ENCODE results near the gene ZNF624.

The ZNF624 gene

DNA sequence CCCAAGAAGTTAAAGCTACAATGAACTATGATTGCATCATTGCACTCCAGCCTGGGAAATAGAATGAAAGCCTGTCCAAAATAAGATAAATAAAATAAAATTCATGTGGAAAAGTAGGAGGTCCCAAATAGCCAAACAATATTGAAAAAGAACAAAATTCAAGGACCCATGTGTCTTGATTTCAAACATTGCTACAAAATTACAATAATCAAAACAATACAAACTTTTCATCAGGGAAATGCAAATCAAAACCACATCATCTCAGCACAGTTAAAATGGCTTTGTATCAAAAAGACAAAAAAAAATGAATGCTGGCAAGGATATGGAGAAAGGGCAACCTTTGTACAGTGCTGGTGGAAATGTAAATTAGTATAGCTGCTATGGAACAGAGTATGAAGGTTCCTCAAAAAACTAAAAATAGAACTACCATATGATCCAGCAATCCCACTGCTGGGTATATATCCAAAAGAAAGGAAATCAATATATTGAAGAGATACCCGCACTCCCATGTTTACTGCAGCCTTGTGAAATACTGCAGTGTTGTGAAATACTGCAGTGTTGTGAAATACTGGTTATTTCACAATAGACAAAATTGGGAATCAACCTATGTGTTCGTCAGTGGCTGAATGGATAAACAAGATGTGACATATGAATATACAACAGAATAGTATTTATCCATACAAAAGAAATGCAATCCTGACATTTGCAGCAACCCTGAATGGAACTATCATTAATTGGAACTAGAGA, 60.1 kb downstream of the ZNF624 start:
- DNase-seq (ENCODE audit: low read depth), result no peak

DNA sequence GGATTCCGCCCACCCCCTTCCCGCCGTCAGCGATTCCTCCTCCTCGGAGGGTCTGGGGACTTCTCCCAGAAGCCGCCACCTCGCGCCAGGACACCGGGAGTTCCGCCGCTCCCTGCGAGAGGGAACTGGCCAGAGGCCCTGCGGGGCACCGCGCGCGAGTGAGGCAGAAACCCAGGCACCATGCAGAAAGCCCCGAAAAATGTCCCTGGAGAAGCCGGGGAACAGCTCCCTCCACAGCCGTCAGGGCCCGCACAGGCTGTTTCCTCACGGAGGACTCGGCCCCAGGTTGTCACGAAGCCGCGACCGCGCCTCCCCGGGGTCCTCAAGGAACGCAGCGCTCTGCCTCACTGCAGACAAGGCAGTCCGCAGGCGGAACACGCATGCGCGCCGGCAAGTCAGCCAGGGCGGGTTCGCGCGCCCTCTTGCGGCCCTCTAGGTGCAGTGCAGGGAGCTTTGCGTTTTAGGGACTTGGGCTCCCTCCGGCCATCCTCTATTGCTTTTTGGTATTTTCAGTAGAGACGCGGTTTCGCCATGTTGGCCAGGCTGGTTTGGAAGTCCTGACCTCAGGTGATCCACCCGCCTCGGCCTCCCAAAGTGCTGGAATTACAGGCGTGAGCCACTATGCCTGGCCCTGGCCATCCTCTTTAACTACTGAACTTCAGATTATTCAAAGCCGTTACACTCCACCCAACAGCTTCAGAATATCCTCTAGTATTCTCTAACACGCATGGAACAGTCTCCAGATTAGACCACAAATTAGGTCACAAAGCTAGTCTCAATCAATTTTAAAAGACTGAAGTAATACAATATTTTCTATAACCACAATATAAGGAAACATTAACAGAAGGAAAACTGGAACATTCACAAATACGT, 64.3 kb downstream of the ZNF624 start:
- DNase-seq (ENCODE audit: low read depth), result peak; percentile 87

DNA sequence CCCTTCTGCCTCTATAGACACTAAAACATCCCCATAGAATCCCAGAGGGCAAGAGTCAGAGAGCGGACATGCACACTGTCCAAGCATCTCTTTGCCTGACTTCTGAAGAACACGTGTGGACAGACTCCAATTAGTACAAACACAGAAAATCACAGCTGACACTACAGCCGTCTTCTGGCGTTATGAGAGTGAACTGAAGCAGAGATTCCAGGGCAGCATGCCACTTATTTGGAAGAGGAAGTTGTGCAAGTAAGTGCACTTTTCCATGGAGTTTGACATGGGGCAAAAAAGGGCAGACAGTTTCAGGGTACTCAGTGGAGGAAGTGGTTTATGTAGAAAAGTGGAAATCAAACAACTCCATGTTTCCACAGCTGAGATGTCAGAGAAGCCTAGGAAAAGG, 67.9 kb downstream of the ZNF624 start:
- no peak for DNase-seq (ENCODE audit: low read depth)

DNA sequence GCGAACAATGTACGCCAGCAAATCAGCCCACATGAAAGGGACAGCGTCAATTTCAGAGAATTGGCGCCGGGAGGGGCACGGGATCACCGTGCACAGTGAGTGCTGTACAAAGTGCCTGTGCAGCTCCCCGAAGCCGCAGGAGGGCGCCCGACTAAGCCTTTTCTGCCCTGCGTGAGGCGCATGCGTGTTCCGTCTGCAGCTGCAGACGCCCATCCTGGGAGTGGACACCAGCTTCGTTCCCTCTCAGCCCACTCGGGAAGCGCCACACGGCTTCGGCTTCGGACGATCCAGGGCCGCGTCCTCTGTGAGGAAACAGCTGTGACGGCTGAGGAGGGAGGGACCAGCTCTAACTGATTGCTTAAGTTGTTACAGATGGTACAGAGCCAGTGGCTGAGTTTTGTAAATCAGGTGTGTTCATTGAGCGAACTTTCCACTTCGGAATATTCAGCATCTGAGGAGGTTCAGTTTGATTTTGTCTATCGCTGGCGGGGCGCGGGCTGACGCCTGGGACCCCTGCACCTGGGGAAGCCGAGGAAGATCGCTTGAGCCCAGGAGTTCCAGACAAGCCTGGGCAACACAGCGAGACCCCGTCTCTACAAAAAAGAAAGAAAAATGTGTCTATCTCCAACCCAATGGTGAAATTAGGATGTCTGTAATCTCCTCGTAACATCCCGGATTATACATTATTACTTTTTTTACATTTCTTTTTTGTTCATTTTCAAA, 69.2 kb downstream of the ZNF624 start:
- peak; percentile 87 for DNase-seq (ENCODE audit: low read depth)

DNA sequence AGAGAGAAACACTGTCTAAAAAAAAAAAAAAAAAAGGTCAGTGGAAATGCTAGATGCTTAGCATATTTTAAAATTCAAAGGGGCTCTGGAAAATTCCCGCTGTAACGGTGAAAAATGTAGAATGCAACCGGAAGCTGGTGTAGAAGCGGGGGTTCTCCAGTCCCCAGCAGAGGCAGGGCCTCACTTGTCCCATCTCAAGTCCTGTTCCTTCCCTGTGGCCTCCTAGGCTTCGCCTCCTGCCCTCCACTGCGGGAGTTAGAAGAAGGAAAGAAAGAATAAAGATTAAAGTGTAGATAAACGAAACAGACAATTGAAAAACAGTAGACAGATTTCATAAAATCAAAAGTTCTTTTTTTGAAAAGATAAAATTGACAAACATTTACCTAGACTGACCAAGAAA, 69.9 kb downstream of the ZNF624 start:
- DNase-seq (ENCODE audit: low read depth), result no peak

DNA sequence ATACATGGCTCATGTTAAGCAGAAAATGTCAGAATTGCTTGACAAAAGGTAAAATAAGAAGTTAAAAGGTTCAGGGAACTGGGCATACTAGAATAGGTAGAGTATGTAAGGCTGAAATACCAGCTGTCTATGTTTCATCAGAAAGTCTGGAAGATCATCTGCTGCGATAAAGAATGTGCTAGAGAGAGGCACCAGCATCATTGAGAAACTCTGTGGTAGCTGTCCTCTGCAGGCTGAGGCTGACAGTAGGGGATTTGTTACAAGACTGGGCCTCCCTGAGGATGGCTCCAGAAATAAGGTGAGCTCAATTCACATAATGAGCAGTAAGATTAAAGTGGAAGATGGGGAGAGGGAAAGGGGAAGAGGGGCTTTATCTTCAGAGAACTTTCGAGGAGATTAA, 80.2 kb downstream of the ZNF624 start:
- no peak for DNase-seq (ENCODE audit: low read depth)

Data from activated T-helper 1 cell treated with Interleukin-2 at 50 U/mL for 16 hours (primary cell).